ENCODE results near the gene CACNA1S.

DNA sequence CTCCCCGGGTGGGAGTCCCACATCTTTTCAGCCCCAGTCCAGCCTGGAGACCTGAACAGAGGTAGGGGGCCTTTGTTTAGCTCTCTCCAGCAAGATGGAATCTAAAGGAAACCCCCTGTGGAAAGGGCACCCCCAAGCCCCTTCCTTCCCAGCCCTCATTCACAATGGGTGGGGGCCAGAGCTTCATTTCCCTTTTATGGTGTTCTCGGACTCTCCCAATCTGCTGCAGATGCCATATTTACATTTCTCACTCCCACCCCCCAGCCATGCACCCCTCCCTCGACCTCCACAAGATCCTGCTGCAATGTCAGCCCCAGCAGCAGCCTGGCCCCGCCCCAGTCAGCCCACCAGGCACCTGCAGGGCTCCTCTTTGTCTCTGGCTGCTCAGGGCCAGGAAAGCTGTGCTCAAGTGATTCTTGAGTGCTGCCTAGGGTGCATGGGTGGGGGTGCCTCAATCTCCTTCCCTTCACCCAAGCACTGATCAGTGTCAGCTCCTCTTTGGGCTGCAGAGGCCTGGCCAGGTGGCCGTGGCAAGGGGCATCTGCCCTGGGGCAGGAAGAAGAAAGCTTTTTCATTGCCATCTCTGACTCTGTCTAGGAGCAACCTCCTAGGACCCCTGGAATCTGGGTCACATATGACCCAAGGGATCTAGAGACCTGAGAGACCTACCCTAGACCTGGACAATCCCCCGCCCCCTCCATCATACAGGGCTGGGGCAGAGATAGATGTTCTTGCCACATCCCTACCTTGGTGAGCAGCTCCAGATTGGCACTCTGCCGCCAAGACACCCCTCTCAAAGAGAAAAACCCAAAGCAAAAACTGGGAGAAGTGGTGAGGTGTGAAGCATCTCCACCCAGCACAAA, 90.4 kb downstream of the CACNA1S start:
- TF ChIP-seq, protein P1, sequence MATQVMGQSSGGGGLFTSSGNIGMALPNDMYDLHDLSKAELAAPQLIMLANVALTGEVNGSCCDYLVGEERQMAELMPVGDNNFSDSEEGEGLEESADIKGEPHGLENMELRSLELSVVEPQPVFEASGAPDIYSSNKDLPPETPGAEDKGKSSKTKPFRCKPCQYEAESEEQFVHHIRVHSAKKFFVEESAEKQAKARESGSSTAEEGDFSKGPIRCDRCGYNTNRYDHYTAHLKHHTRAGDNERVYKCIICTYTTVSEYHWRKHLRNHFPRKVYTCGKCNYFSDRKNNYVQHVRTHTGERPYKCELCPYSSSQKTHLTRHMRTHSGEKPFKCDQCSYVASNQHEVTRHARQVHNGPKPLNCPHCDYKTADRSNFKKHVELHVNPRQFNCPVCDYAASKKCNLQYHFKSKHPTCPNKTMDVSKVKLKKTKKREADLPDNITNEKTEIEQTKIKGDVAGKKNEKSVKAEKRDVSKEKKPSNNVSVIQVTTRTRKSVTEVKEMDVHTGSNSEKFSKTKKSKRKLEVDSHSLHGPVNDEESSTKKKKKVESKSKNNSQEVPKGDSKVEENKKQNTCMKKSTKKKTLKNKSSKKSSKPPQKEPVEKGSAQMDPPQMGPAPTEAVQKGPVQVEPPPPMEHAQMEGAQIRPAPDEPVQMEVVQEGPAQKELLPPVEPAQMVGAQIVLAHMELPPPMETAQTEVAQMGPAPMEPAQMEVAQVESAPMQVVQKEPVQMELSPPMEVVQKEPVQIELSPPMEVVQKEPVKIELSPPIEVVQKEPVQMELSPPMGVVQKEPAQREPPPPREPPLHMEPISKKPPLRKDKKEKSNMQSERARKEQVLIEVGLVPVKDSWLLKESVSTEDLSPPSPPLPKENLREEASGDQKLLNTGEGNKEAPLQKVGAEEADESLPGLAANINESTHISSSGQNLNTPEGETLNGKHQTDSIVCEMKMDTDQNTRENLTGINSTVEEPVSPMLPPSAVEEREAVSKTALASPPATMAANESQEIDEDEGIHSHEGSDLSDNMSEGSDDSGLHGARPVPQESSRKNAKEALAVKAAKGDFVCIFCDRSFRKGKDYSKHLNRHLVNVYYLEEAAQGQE (IDR thresholded peaks at IDR 0.05; ENCODE audit: low read depth, low read length), result no peak
- TF ChIP-seq, protein P2, sequence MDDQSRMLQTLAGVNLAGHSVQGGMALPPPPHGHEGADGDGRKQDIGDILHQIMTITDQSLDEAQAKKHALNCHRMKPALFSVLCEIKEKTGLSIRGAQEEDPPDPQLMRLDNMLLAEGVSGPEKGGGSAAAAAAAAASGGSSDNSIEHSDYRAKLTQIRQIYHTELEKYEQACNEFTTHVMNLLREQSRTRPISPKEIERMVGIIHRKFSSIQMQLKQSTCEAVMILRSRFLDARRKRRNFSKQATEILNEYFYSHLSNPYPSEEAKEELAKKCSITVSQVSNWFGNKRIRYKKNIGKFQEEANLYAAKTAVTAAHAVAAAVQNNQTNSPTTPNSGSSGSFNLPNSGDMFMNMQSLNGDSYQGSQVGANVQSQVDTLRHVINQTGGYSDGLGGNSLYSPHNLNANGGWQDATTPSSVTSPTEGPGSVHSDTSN (IDR thresholded peaks at IDR 0.05), result no peak
- TF ChIP-seq RAD21 (IDR thresholded peaks at IDR 0.05; ENCODE audit: low read length) (no peak), SMC3 (IDR thresholded peaks at IDR 0.05; ENCODE audit: low read depth, low read length) (no peak), EZH2phosphoT487 (IDR thresholded peaks at IDR 0.05; ENCODE audit: borderline replicate concordance, low read depth) (no peak)
- TF ChIP-seq, protein P3, sequence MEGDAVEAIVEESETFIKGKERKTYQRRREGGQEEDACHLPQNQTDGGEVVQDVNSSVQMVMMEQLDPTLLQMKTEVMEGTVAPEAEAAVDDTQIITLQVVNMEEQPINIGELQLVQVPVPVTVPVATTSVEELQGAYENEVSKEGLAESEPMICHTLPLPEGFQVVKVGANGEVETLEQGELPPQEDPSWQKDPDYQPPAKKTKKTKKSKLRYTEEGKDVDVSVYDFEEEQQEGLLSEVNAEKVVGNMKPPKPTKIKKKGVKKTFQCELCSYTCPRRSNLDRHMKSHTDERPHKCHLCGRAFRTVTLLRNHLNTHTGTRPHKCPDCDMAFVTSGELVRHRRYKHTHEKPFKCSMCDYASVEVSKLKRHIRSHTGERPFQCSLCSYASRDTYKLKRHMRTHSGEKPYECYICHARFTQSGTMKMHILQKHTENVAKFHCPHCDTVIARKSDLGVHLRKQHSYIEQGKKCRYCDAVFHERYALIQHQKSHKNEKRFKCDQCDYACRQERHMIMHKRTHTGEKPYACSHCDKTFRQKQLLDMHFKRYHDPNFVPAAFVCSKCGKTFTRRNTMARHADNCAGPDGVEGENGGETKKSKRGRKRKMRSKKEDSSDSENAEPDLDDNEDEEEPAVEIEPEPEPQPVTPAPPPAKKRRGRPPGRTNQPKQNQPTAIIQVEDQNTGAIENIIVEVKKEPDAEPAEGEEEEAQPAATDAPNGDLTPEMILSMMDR (IDR thresholded peaks at IDR 0.05), result no peak

Data from SK-N-SH (cell line).